MM.1S (cell line): ENCODE results near the gene STK36.

Source experiments
- DNase-seq: peaks from one replicate; pipeline ENCODE4 v3.0.0-alpha.2; 2015
- H2AFZ ChIP-seq: fragments of 300-600 bp; sonication (generic); 2 replicates; pipeline ENCODE4 v1.6.0; 2016; ENCODE audit warnings: antibody characterized with exemption, low read length
- H3F3A ChIP-seq: fragments of 300-600 bp; sonication (generic); 2 replicates; pipeline ENCODE4 v1.6.1; 2016; ENCODE audit warnings: mild to moderate bottlenecking, antibody characterized with exemption, low read length, moderate library complexity, mixed read lengths; ENCODE audit not compliant: insufficient read depth
- H3K27ac ChIP-seq: fragments of 300-600 bp; sonication (generic); 2 replicates; pipeline ENCODE4 v1.5.1; 2016; ENCODE audit warnings: mild to moderate bottlenecking, low read length
- H3K27me3 ChIP-seq: fragments of 300-600 bp; sonication (generic); replicated peaks from 2 replicates; pipeline ENCODE4 v1.6.0; 2016; ENCODE audit warnings: low read length; ENCODE audit not compliant: insufficient read depth
- H3K36me3 ChIP-seq: fragments of 300-600 bp; sonication (generic); replicated peaks from 2 replicates; pipeline ENCODE4 v1.6.1; 2016; ENCODE audit warnings: mild to moderate bottlenecking, low read length, mixed read lengths; ENCODE audit not compliant: insufficient read depth
- H3K4me1 ChIP-seq: fragments of 300-600 bp; sonication (generic); 2 replicates; pipeline ENCODE4 v1.6.1; 2016; ENCODE audit warnings: low read length, mixed read lengths
- H3K4me2 ChIP-seq: fragments of 300-600 bp; sonication (generic); 2 replicates; pipeline ENCODE4 v1.6.0; 2016; ENCODE audit warnings: low read depth, low read length
- H3K4me3 ChIP-seq: fragments of 300-600 bp; sonication (generic); 2 replicates; pipeline ENCODE4 v1.5.1; 2016; ENCODE audit warnings: low read length, mixed read lengths
- H3K79me2 ChIP-seq: fragments of 300-600 bp; sonication (generic); 2 replicates; pipeline ENCODE4 v1.6.1; 2016; ENCODE audit warnings: mixed run types, low read length, mixed read lengths
- H3K9ac ChIP-seq: fragments of 300-600 bp; sonication (generic); 2 replicates; pipeline ENCODE4 v1.6.1; 2016; ENCODE audit warnings: low read length, mixed read lengths
- H3K9me2 ChIP-seq: fragments of 300-600 bp; sonication (generic); replicated peaks from 2 replicates; pipeline ENCODE4 v1.6.1; 2016; ENCODE audit warnings: mild to moderate bottlenecking, low read length, mixed read lengths; ENCODE audit not compliant: insufficient read depth
- H3K9me3 ChIP-seq: fragments of 300-600 bp; sonication (generic); replicated peaks from 2 replicates; pipeline ENCODE4 v1.6.1; 2016; ENCODE audit warnings: mild to moderate bottlenecking, low read length, mixed read lengths; ENCODE audit not compliant: insufficient read depth
- H4K20me1 ChIP-seq: fragments of 300-600 bp; sonication (generic); 2 replicates; pipeline ENCODE4 v1.6.1; 2016; ENCODE audit warnings: mild to moderate bottlenecking, low read length, moderate library complexity, mixed read lengths; ENCODE audit not compliant: insufficient read depth
- EZH2 ChIP-seq: fragments of 300-600 bp; sonication (generic); optimal IDR thresholded peaks from 2 replicates; pipeline ENCODE3; 2017; ENCODE audit warnings: low read depth, mild to moderate bottlenecking, antibody characterized with exemption, low read length, mixed read lengths
- EZH2phosphoT487 ChIP-seq: fragments of 300-600 bp; sonication (generic); IDR thresholded peaks from 2 replicates; pipeline ENCODE4 v1.6.1; 2018; ENCODE audit warnings: antibody characterized with exemption, low read length
- TF ChIP-seq, protein P1 (sequence below): fragments of 300-600 bp; sonication (generic); IDR thresholded peaks from 2 replicates; pipeline ENCODE4 v1.5.1; 2016; ENCODE audit warnings: antibody characterized with exemption, low read length, mixed read lengths

Gene STK36

DNA sequence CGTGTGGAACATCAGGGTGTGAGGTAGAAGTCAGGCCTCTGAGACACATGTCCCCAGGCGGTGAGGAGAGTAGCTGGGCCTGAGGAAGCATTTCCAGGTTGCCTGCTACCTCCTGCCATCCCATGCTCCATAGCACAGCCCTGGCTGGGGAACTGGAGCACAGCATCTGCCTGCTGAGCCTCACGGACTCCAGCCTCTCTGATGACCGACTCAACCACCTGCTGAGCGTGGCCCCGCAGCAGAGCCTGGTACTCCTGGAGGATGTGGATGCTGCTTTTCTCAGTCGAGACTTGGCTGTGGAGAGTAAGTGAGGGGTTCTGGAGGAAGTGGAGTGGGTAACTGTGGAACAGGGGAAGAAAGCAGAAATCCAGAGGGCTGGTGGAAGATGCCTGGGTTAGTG lies 9.5 kb upstream of the STK36 start:
- no peak overlapping the region for H3K4me3 ChIP-seq
- no peak overlapping the region for H2AFZ ChIP-seq
- H4K20me1 ChIP-seq, result no peaks in the 10 kb centered on the region
- TF ChIP-seq EZH2 (no peak), EZH2phosphoT487 (no peak)
- TF ChIP-seq, protein P1, sequence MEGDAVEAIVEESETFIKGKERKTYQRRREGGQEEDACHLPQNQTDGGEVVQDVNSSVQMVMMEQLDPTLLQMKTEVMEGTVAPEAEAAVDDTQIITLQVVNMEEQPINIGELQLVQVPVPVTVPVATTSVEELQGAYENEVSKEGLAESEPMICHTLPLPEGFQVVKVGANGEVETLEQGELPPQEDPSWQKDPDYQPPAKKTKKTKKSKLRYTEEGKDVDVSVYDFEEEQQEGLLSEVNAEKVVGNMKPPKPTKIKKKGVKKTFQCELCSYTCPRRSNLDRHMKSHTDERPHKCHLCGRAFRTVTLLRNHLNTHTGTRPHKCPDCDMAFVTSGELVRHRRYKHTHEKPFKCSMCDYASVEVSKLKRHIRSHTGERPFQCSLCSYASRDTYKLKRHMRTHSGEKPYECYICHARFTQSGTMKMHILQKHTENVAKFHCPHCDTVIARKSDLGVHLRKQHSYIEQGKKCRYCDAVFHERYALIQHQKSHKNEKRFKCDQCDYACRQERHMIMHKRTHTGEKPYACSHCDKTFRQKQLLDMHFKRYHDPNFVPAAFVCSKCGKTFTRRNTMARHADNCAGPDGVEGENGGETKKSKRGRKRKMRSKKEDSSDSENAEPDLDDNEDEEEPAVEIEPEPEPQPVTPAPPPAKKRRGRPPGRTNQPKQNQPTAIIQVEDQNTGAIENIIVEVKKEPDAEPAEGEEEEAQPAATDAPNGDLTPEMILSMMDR, result no peak
- no peak for DNase-seq
- no peak overlapping the region for H3K9ac ChIP-seq
- H3K4me1 ChIP-seq, result peaks cover 13% of the 10 kb centered on the region
- no peaks in the 10 kb centered on the region for H3K9me3 ChIP-seq
- H3K27ac ChIP-seq, result no peak overlapping the region
- peaks cover 40% of the 10 kb centered on the region for H3K79me2 ChIP-seq
- H3K36me3 ChIP-seq, result 0 out of 2 replicates have a peak, but pooled peaks cover 3% of the 10 kb centered on the region
- no peaks in the 10 kb centered on the region for H3F3A ChIP-seq
- no peaks in the 10 kb centered on the region for H3K9me2 ChIP-seq
- H3K27me3 ChIP-seq, result no peaks in the 10 kb centered on the region
- no peak overlapping the region for H3K4me2 ChIP-seq

DNA sequence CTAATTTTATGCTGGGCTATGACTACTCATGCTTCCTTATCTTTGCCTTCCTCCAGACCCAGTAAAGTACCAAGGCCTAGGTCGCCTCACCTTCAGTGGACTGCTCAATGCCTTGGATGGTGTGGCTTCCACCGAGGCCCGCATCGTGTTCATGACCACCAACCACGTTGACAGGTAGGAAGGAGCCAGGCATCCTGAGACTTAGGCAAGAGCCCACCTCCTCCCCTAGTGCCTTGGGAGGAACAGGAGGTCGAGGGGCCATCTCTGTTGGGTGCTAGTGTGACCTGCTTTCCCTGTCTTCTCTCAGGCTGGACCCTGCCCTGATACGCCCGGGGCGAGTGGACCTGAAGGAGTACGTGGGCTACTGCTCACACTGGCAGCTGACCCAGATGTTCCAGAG lies 9.1 kb upstream of the STK36 start:
- Histone ChIP-seq H3K4me3 (no peak overlapping the region), H3K9ac (no peak overlapping the region), H2AFZ (no peak overlapping the region), H3K9me3 (no peaks in the 10 kb centered on the region), H3K36me3 (0 out of 2 replicates have a peak, but pooled peaks cover 3% of the 10 kb centered on the region), H3F3A (no peaks in the 10 kb centered on the region), H4K20me1 (no peaks in the 10 kb centered on the region), H3K4me2 (no peak overlapping the region), H3K4me1 (peaks cover 11% of the 10 kb centered on the region), H3K27me3 (no peaks in the 10 kb centered on the region), H3K79me2 (peaks cover 36% of the 10 kb centered on the region), H3K9me2 (no peaks in the 10 kb centered on the region), H3K27ac (no peak overlapping the region)
- TF ChIP-seq, protein P1, result no peak
- TF ChIP-seq EZH2phosphoT487 (no peak), EZH2 (no peak)
- DNase-seq, result no peak

DNA sequence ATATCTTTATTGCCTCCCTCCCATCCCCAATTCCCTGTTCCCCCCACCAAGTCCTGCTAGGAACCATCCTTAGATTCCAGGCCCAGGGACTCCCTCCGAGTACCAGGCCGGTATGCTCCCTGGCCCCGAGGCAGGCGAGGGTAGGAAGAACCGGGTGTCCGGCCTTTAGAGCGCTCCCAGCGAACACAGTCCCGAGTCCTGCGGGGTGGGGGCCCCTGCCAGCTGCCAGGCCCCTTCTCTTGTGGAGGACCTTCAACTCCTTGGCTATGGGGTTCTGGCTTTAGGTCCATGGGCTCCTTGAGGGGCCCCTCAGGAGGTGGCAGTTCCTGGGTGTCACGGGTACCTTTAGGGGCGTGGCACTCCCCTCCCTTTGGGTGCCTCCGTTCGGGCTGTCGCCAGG lies 8.0 kb upstream of the STK36 start:
- Histone ChIP-seq H4K20me1 (no peaks in the 10 kb centered on the region), H3K9ac (no peak overlapping the region), H3K9me2 (no peaks in the 10 kb centered on the region), H2AFZ (no peak overlapping the region), H3K27ac (no peak overlapping the region), H3K36me3 (0 out of 2 replicates have a peak, but pooled peaks cover 3% of the 10 kb centered on the region), H3K4me2 (no peak overlapping the region), H3K4me3 (no peak overlapping the region), H3K27me3 (no peaks in the 10 kb centered on the region), H3K4me1 (peaks cover 8% of the 10 kb centered on the region; the same call in 1 of the 2 replicates), H3K9me3 (no peaks in the 10 kb centered on the region), H3F3A (no peaks in the 10 kb centered on the region), H3K79me2 (peaks cover 25% of the 10 kb centered on the region)
- no peak for DNase-seq
- TF ChIP-seq, protein P1, result no peak
- TF ChIP-seq EZH2phosphoT487, result no peak
- TF ChIP-seq EZH2, result no peak
